C4-2B (cell line): Measurements from ENCODE around the gene SGMS1.
A peak's percentile ranks its signal among the peaks of the same experiment; 100 is the strongest.

ENCODE experiments used
- CTCF ChIP-seq: fragments of 450-650 bp; conservative IDR thresholded peaks from 2 replicates; pipeline ENCODE4 v1.5.1; 2017; ENCODE audit warnings: mild to moderate bottlenecking
- ZFX ChIP-seq: fragments of 450-650 bp; IDR thresholded peaks from 2 replicates; pipeline ENCODE4 v1.6.1; 2017

GRCh38 chr10:50367732-50368131 is 256.0 kb downstream of the SGMS1 start:
- TF ChIP-seq CTCF (peak; percentile 53), ZFX (no peak)
